COLO829 (cell line): ENCODE measurements around the gene CCDC40.

Experiments used
- DNase-seq: peaks from one replicate; pipeline ENCODE4 v3.0.0; 2012; ENCODE audit warnings: low spot score

Gene CCDC40

GRCh38 chr17:80114758-80115157 lies 78.3 kb downstream of the CCDC40 start:
- no peak for DNase-seq

GRCh38 chr17:80115159-80115558 lies 78.7 kb downstream of the CCDC40 start:
- DNase-seq, result no peak

DNA sequence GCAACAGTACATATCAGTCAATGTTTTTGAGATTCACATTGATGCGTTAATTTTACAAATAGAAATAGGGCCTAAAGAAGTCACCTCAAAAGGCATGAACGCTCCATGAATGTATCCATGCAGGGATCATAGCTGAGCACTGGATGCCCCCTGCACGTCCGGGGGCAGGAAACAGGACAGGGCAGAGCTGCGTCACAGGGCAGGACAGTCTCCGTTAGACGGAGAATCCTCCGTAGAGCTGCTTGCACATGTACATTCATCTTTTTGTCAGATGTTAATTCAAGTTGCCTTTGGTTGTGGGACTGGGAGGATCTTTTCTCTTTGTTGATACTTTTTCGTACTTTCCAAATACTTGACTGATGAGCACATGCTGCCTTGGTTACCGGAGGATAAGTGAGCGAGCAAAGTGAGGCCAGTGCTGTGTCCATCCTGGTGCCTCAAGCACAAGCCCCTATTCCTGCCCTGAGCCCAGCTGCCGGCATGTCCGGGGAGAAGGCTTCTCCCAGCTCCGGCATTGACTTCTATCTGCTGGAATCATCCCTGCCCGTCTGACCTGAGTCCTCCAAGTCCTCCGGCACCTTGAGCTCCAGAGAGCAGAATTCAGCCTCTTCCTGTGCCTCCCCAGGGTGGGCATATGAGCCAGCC lies 80.0 kb downstream of the CCDC40 start:
- DNase-seq, result no peak

GRCh38 chr17:80116921-80117380 lies 80.5 kb downstream of the CCDC40 start:
- DNase-seq, result no peak

DNA sequence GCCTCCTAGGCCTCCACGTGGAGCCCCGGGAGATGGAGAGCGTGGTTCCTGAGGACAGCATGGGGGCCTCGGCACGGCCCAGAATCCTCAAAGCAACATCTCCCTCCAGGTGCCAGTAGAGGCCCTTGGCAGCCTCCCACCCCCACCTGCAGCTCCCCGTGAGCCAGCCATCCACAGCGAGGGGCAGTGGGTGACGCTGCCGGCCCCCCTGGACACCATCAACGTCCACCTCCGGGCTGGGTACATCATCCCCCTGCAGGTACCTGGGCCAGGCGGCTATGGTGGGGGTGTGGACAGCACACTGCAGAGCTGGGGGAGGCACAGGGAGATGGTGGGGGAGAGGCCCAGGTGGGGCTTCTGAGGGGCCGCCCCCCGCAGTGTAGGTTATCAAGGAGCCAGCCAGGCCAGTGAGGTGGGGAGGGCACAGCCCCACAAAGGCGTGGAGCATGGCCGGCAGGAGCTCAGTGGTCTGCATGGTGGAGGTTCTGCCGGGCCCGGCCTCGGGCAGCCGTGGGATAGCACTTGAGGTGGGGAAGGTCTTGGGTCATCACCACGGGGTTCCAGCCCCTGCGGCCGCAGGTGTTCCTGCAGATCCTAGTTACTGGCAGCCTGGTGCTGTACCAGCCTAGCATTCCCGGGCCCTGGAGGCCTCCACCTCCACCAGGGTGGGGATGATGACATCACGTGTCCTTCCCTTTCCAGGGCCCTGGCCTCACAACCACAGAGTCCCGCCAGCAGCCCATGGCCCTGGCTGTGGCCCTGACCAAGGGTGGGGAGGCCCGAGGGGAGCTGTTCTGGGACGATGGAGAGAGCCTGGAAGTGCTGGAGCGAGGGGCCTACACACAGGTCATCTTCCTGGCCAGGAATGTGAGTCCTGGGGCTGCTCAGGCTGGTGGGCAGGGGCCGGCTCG lies 81.3 kb downstream of the CCDC40 start:
- no peak for DNase-seq

- no peak for DNase-seq
Observed at GRCh38 chr17:80118601-80119270, 82.3 kb downstream of the CCDC40 start.

- no peak for DNase-seq
Observed at GRCh38 chr17:80119271-80119791, 82.9 kb downstream of the CCDC40 start.

DNA sequence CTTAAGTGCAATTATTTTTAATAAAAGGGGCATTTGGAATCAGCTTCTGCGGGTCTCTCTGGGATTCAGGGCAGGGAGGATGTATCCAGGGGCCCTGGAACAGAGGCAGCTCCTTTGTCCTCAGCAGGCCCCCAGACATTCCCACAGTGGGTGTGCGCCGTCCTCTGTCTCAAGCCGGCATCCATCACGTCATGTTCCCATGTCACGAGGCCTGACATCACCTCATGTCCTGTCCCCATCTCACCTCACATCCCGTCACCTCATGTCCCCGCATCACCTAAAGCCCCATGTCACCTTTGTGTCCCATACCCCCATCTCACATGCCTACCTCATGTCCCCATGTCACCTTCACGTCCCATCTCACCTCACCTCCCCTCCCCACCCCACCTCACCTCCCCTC lies 83.4 kb downstream of the CCDC40 start:
- no peak for DNase-seq

GRCh38 chr17:80122026-80122575 lies 85.7 kb downstream of the CCDC40 start:
- DNase-seq, result no peak

DNA sequence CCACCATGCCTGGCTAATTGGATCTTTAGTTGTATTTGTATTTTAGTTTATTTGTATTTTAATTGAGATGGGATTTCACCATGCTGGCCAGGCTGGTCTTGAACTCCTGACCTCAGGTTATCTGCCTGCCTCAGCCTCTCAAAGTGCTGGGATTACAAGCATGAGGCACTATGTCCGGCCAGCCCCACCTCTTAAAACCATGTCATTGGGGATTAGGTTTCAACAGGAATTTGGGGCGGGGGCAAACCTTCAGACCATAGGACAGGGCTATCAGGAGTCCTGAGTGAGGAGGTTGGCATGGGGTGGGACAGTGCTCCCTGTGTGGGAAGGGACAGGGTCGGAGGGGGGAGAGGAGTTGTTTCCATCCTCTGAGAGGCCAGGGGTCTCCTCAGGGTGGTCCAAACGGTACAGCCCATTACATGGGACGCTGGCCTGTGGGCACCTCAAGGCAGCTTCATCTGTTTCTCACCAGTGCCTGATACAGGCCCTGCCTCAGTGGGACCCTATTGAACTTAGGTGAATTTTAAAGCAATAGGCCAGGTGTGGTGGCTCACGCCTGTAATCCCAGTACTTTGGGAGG lies 86.6 kb downstream of the CCDC40 start:
- DNase-seq, result no peak

GRCh38 chr17:80123791-80124190 lies 87.3 kb downstream of the CCDC40 start:
- no peak for DNase-seq

GRCh38 chr17:80124351-80124981 lies 88.0 kb downstream of the CCDC40 start:
- DNase-seq, result no peak

GRCh38 chr17:80125656-80126448 lies 89.4 kb downstream of the CCDC40 start:
- DNase-seq, result no peak

DNA sequence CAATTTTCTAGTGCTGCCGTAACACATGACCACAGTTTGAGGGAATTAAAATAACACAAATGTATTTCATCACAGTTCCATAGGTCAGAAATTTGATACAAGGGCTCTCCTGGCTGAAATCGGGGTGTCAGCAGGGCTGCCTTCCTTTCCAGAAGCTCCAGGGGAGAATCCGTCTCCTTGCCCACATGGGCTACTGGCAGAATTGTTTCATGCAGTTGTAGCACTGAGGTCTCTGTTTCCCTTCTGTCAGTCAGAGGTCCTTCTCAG lies 89.9 kb downstream of the CCDC40 start:
- DNase-seq, result no peak

GRCh38 chr17:80129006-80129565 lies 92.6 kb downstream of the CCDC40 start:
- DNase-seq, result no peak

DNA sequence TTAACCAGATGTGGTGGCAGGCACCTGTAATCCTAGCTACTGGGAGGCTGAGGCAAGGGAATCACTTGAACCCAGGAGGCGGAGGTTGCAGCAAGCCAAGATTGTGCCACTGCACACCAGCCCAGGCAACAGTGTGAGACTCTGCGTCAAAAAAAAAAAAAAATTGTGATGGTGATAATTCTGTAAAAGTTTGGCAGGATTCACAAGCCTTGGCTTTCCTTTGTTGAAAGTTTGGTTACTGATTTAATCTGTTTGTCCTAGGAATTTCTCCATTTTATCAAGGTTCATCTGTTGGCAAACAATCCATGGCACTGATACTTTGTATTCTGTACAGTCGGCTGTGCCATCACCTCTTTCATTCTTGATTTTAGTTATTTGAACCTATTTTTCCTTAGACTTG lies 94.5 kb downstream of the CCDC40 start:
- no peak for DNase-seq

- no peak for DNase-seq
Observed at GRCh38 chr17:80132906-80133625, 96.6 kb downstream of the CCDC40 start.

DNA sequence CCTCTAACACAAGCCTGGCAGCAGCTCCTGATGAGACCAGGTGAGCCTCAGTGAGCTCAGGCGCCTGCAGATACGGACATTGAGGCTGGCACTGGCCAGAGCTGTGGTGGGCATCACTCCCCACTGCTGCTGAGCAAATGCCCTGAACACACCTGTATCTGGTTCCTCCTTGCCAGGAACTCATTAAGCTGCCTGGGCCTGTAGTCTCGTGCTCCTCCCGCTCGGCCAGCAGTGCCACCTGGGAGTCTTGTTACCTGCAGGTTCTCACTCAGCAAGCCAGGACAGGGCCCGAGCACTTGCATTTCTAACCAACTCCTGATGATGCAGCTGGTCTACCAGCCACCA lies 97.2 kb downstream of the CCDC40 start:
- no peak for DNase-seq

GRCh38 chr17:80137131-80137530 lies 100.7 kb downstream of the CCDC40 start:
- DNase-seq, result no peak

DNA sequence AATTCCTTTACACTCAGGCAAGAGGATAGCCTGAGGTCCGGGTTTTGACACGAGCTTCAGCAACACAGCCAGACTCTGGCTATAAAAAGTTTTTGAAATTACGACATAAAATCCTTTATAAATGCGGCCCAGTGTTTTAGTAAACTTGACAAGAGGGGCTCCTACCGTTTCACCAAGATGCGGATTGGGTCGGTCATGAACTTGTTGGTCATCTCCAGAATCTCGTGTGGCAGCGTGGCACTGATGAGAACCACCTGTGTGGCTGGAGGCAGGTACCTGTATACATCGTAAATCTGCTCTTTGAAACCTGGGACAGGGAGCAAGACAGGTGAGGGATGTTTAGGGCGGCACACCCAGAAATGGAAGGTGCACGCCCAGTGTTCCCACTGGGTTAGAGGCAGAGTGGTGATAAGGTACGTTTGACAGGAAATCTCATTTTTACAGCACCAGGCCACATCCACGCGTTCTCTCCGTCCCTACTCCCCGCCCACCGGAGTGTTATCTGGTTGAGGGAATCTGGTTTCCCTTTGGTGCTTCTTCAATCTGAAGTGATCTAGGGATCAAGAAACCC lies 102.5 kb downstream of the CCDC40 start:
- DNase-seq, result no peak
